ENCODE results near the gene PCDHA1.

The PCDHA1 gene

DNA sequence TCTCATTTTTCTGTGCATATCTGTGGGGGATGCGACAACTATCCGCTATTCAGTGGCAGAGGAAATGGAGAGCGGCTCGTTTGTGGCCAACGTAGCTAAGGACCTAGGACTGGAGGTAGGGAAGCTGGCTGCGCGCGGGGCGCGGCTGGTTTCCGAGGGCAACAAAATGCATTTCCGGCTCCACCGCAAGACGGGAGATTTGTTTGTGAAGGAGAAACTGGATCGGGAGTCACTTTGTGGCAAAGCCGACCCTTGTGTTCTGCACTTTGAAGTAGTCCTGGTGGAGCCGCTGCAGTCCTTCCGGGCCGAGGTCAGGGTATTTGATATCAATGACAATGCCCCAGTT is 265.6 kb downstream of the PCDHA1 start:
- no peak for DNase-seq
